B cell (primary cell): Measurements from ENCODE around the gene EMC10. TPM values are rescaled to one million over a fixed set of nuclear protein-coding genes. Genes with fewer than 3 reads are reported as not detected.

Source experiments
- ATAC-seq: fragments of 200-7000 bp; cut with Tn5 transposase; one replicate; pipeline ENCODE4 v1.10.0; 2021; ENCODE audit warnings: low read depth, mild to moderate bottlenecking, moderate number of reproducible peaks, moderate library complexity
- CTCF ChIA-PET: fragments of 350-600 bp; sonication (Branson Sonifier 250); formaldehyde crosslinking; loops from one replicate; lab custom pipeline; 2021; ENCODE audit warnings: antibody characterized with exemption, inconsistent platforms; lab: Charles Lee
- POLR2A ChIA-PET: fragments of 350-600 bp; sonication (Branson Sonifier 250); formaldehyde crosslinking; loops from one replicate; lab custom pipeline; 2021; ENCODE audit warnings: antibody characterized with exemption; lab: Charles Lee
- DNase-seq: peaks from one replicate; pipeline ENCODE4 v3.0.0; 2013
- H2AFZ ChIP-seq: 2 replicates; pipeline ENCODE4 v1.6.1; 2012; ENCODE audit warnings: mild to moderate bottlenecking, low read depth, low read length; ENCODE audit not compliant: insufficient read depth, poor library complexity, severe bottlenecking
- H3K27ac ChIP-seq, 2 donors: 1 replicate in 1 of 2; 2 replicates in 1 of 2; pipeline ENCODE4 v1.5.1; 2012 to 2013; ENCODE audit warnings: low read length in 2 of 2, mild to moderate bottlenecking in 2 of 2, moderate library complexity in 1 of 2
- H3K27me3 ChIP-seq, 4 experiments: fragments of 200-600 bp in 1 of 4; sonication (generic) in 1 of 4; replicated peaks in 1 of 4; 1 replicate in 2 of 4; 2 replicates in 2 of 4; pipeline versions ENCODE4 v1.6.1 to v1.7.0; 2013 to 2016; ENCODE audit warnings: low read length in 3 of 4, mild to moderate bottlenecking in 2 of 4, mixed read lengths in 1 of 4, moderate library complexity in 1 of 4; ENCODE audit not compliant: insufficient read depth in 4 of 4, control insufficient read depth in 3 of 4; ENCODE audit errors: control extremely low read depth in 1 of 4
- H3K36me3 ChIP-seq, 2 experiments: replicated peaks in 1 of 2; 1 replicate in 1 of 2; 2 replicates in 1 of 2; pipeline versions ENCODE4 v1.6.1 to v1.7.1; 2013; ENCODE audit warnings: low read length in 1 of 2; ENCODE audit not compliant: insufficient read depth in 2 of 2, control insufficient read depth in 1 of 2; ENCODE audit errors: control extremely low read depth in 1 of 2, extremely low read depth in 1 of 2
- H3K4me1 ChIP-seq, 2 donors: fragments of 200-600 bp in 1 of 2; sonication (generic) in 1 of 2; 1 replicate in 1 of 2; 2 replicates in 1 of 2; pipeline versions ENCODE4 v1.5.1 to v1.6.1; 2013 to 2017; ENCODE audit warnings: low read length in 2 of 2; ENCODE audit not compliant: control insufficient read depth in 2 of 2, insufficient read depth in 2 of 2
- H3K4me2 ChIP-seq: replicated peaks from 2 replicates; pipeline ENCODE3; 2012; ENCODE audit warnings: mild to moderate bottlenecking, low read depth, low read length; ENCODE audit not compliant: poor library complexity, severe bottlenecking
- H3K4me3 ChIP-seq, 5 experiments: fragments of 200-600 bp in 1 of 5; sonication (generic) in 1 of 5; 1 replicate in 3 of 5; 2 replicates in 2 of 5; pipeline versions ENCODE4 v1.5.1 to v1.7.0; 2011 to 2016; ENCODE audit warnings: low read length in 4 of 5, mild to moderate bottlenecking in 4 of 5, low read depth in 2 of 5, control low read depth in 1 of 5, moderate library complexity in 1 of 5; ENCODE audit not compliant: insufficient read depth in 1 of 5; ENCODE audit errors: control extremely low read depth in 1 of 5, extremely low read depth in 1 of 5
- H3K79me2 ChIP-seq: fragments of 200-600 bp; sonication (generic); one replicate; pipeline ENCODE4 v1.6.0; 2016; ENCODE audit warnings: low read length; ENCODE audit not compliant: control insufficient read depth, insufficient read depth
- H3K9ac ChIP-seq: fragments of 200-600 bp; sonication (generic); 2 replicates; pipeline ENCODE4 v1.6.1; 2017; ENCODE audit warnings: mild to moderate bottlenecking, low read length, moderate library complexity
- H3K9me3 ChIP-seq, 3 donors: one replicate each; pipeline versions ENCODE4 v1.6.1 to v1.7.1; 2013; ENCODE audit warnings: low read length in 2 of 3; ENCODE audit not compliant: control insufficient read depth in 2 of 3, insufficient read depth in 1 of 3; ENCODE audit errors: control extremely low read depth in 1 of 3
- H4K20me1 ChIP-seq: 2 replicates; pipeline ENCODE4 v1.6.0; 2012; ENCODE audit warnings: mild to moderate bottlenecking, low read length; ENCODE audit not compliant: insufficient read depth, control insufficient read depth, poor library complexity, severe bottlenecking
- H3K27ac Mint-ChIP-seq: one replicate; pipeline ENCODE4 v1.8.0; 2021; ENCODE audit warnings: mixed read lengths
- H3K27me3 Mint-ChIP-seq: one replicate; pipeline ENCODE4 v1.8.0; 2021; ENCODE audit warnings: mixed read lengths
- H3K4me1 Mint-ChIP-seq: one replicate; pipeline ENCODE4 v1.8.0; 2021; ENCODE audit warnings: mixed read lengths
- H3K4me3 Mint-ChIP-seq: one replicate; pipeline ENCODE4 v1.8.0; 2021; ENCODE audit warnings: mixed read lengths
- H3K9me3 Mint-ChIP-seq: one replicate; pipeline ENCODE4 v1.8.0; 2022; ENCODE audit warnings: mixed read lengths; ENCODE audit not compliant: insufficient read depth
- EZH2 ChIP-seq: IDR thresholded peaks from 2 replicates; pipeline ENCODE4 v1.6.1; 2012; ENCODE audit warnings: borderline replicate concordance, low read depth, mild to moderate bottlenecking, moderate library complexity, low read length; ENCODE audit not compliant: insufficient read depth, poor library complexity, severe bottlenecking
- whole genome bisulfite sequencing: methylation state at CpG from one replicate; pipeline ENCODE4 v1.1.5; 2013; ENCODE audit warnings: missing lambda C conversion rate; ENCODE audit not compliant: insufficient coverage; 5-methylcytosine and 5-hydroxymethylcytosine counted together
- intact Hi-C: fragments of 100-400 bp; cut with micrococcal nuclease; formaldehyde crosslinking; loops from one replicate; pipeline ENCODE4 v1.10.0; 2022
- polyA plus RNA-seq: library from polyadenylated mRNA; depleted of rRNA; stranded (reverse); fragments of >200 nt; gene quantifications from 2 replicates; pipeline ENCODE4 v1.2.3, GENCODE V29; 2012
- total RNA-seq, 2 donors: library from RNA; stranded (reverse); fragments of 120-200 nt in 1 of 2; gene quantifications; 1 replicate in 1 of 2; 2 replicates in 1 of 2; pipeline versions ENCODE4 v1.2.3 to v1.2.4, GENCODE V29; 2013 to 2022
- TF ChIP-seq, protein P1 (sequence below): fragments of 200-600 bp; IDR thresholded peaks from one replicate; pipeline ENCODE4 v1.8.0; 2022; ENCODE audit warnings: antibody characterized with exemption, mild to moderate bottlenecking

The EMC10 gene
- total and polyA plus RNA-seq, 2 donors (not counting 1 experiment from before 2014, with no cell fraction given) = 51.1 to 88.1 TPM

DNA sequence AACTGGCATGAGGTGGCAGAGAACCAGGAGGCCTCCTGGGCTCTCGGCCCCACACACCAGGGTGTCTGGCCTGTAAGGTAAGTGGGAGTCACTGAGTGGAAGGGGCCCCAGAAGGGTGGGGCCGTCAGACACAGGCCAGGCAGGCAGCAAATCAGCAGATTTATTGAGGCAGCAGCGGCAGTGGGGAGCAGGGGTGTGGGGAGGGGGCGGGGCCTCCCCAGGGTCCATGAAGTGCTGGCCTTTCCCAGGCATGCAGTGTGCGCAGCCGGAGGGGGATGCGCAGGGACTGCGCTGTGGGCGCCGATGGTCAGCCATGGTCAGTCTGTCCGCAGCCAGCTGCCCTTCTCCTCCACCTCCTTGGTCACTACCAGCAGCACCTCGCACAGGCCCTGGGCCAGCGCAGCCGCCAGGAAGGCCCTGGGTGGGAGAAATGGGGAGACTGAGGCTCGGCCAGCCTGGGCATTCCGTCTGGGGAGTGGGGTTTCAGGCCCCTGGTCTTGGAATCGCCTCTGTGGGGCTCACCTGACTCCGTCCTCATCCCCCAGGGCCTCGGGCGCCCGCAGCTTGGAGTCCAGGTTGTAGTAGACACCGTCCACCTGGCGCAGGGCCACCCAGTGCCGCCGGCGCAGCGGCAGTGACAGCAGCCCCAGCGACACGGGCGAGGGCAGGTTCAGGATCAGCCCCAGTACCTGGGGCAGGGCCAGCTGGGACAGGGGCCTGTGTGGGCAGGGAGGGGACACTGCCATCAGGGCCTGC lies 29.7 kb downstream of the EMC10 start:
- Histone ChIP-seq H3K27ac (no peak overlapping the region), H3K79me2 (no peaks in the 10 kb centered on the region), H2AFZ (no peak overlapping the region), H3K9ac (no peak overlapping the region), H3K4me1 (peaks cover 7 to 11% of the 10 kb centered on the region in 2 donors), H3K4me3 (no peak overlapping the region), H4K20me1 (no peaks in the 10 kb centered on the region), H3K27me3 (no peaks in the 10 kb centered on the region), H3K9me3 (no peaks in the 10 kb centered on the region), H3K4me2 (no peak overlapping the region), H3K36me3 (no peaks in the 10 kb centered on the region)
- DNase-seq (no peak), ATAC-seq (no peak)
- H3K4me3 Mint-ChIP-seq = no peak overlapping the region
- TF ChIP-seq, protein P1, sequence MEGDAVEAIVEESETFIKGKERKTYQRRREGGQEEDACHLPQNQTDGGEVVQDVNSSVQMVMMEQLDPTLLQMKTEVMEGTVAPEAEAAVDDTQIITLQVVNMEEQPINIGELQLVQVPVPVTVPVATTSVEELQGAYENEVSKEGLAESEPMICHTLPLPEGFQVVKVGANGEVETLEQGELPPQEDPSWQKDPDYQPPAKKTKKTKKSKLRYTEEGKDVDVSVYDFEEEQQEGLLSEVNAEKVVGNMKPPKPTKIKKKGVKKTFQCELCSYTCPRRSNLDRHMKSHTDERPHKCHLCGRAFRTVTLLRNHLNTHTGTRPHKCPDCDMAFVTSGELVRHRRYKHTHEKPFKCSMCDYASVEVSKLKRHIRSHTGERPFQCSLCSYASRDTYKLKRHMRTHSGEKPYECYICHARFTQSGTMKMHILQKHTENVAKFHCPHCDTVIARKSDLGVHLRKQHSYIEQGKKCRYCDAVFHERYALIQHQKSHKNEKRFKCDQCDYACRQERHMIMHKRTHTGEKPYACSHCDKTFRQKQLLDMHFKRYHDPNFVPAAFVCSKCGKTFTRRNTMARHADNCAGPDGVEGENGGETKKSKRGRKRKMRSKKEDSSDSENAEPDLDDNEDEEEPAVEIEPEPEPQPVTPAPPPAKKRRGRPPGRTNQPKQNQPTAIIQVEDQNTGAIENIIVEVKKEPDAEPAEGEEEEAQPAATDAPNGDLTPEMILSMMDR = no peak
- no peak for TF ChIP-seq EZH2
- H3K27ac Mint-ChIP-seq = no peak overlapping the region
- ChIA-PET POLR2A (no interaction called here), CTCF (no interaction called here)
- H3K27me3 Mint-ChIP-seq = no peaks in the 10 kb centered on the region
- H3K9me3 Mint-ChIP-seq = no peaks in the 10 kb centered on the region
- intact Hi-C loops = no loop called here
- H3K4me1 Mint-ChIP-seq = peaks cover 9% of the 10 kb centered on the region
- 98% methylated on average over 27 of the region's 30 CpGs for WGBS

DNA sequence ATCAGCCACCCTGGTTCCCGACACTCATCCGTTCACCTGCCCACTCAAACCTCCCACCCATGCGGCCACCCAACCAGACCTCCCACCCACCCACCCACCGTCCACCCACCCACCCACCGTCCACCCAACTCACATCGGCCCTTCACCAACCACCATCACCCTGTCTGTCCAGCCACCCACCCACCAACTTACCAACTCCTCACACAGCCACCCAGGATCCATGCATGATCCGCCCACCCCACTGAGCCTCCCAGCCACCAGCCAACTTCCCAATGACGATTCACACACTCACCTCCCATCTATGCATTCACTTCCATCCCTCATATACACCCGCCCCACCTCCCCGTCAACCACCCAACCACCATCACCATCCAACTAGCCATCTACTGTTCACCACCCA lies 30.4 kb downstream of the EMC10 start:
- H3K9me3 Mint-ChIP-seq = no peaks in the 10 kb centered on the region
- Histone ChIP-seq H3K9ac (no peak overlapping the region), H3K27me3 (no peaks in the 10 kb centered on the region), H3K27ac (no peak overlapping the region), H2AFZ (no peak overlapping the region), H3K9me3 (no peaks in the 10 kb centered on the region), H3K4me3 (no peak overlapping the region), H3K36me3 (no peaks in the 10 kb centered on the region), H3K79me2 (no peaks in the 10 kb centered on the region), H3K4me1 (peaks cover 9 to 15% of the 10 kb centered on the region in 2 donors), H4K20me1 (no peaks in the 10 kb centered on the region), H3K4me2 (no peak overlapping the region)
- H3K4me3 Mint-ChIP-seq = no peak overlapping the region
- H3K4me1 Mint-ChIP-seq = peaks cover 16% of the 10 kb centered on the region
- ATAC-seq = no peak
- no peaks in the 10 kb centered on the region for H3K27me3 Mint-ChIP-seq
- TF ChIP-seq EZH2 = no peak
- TF ChIP-seq, protein P1 = no peak
- H3K27ac Mint-ChIP-seq = no peak overlapping the region
- ChIA-PET POLR2A (no interaction called here), CTCF (no interaction called here)
- 95% methylated on average over 6 of the region's 10 CpGs for WGBS
- intact Hi-C loops = no loop called here
- DNase-seq = no peak
